ENCODE measurements around the gene NFXL1. TPM values are rescaled to one million over a fixed set of nuclear protein-coding genes. Genes with fewer than 3 reads are reported as not detected.

Gene NFXL1
- total RNA-seq, 1 donor from 2014 or later: 3.7 TPM

GRCh38 chr4:47835494-47835893 is 78.9 kb downstream of the NFXL1 start:
- peak; percentile 48 for DNase-seq (ENCODE audit: low read depth)

GRCh38 chr4:47831026-47831679 is 83.2 kb downstream of the NFXL1 start:
- DNase-seq (ENCODE audit: low read depth): peak; percentile 25

GRCh38 chr4:47830265-47831025 is 83.9 kb downstream of the NFXL1 start:
- DNase-seq (ENCODE audit: low read depth): no peak

- DNase-seq (ENCODE audit: low read depth): no peak
These were observed 84.9 kb downstream of the NFXL1 start for GRCh38 chr4:47829438-47829837.

GRCh38 chr4:47827343-47828047 is 86.9 kb downstream of the NFXL1 start:
- no peak for DNase-seq (ENCODE audit: low read depth)

- peak; percentile 76 for DNase-seq (ENCODE audit: low read depth)
These were observed 89.5 kb downstream of the NFXL1 start for GRCh38 chr4:47824840-47825239.

GRCh38 chr4:47819178-47819577 is 95.2 kb downstream of the NFXL1 start:
- DNase-seq (ENCODE audit: low read depth): no peak

GRCh38 chr4:47817275-47817674 is 97.1 kb downstream of the NFXL1 start:
- DNase-seq (ENCODE audit: low read depth): no peak

- DNase-seq (ENCODE audit: low read depth): no peak
These were observed 97.6 kb downstream of the NFXL1 start for GRCh38 chr4:47816748-47817147.

- DNase-seq (ENCODE audit: low read depth): no peak
These were observed 99.6 kb downstream of the NFXL1 start for GRCh38 chr4:47814618-47815295.

GRCh38 chr4:47809654-47810203 is 104.7 kb downstream of the NFXL1 start:
- DNase-seq (ENCODE audit: low read depth): no peak

- DNase-seq (ENCODE audit: low read depth): no peak
These were observed 109.8 kb downstream of the NFXL1 start for GRCh38 chr4:47804598-47804997.

GRCh38 chr4:47801481-47802002 is 112.8 kb downstream of the NFXL1 start:
- peak; percentile 16 for DNase-seq (ENCODE audit: low read depth)

- no peak for DNase-seq (ENCODE audit: low read depth)
These were observed 116.2 kb downstream of the NFXL1 start for GRCh38 chr4:47798165-47798564.

Other genes with a start within 250 kb of the NFXL1 start
- 1.5 and 1.6 TPM in 2 replicates for gene CORIN, start 76.5 kb downstream of the NFXL1 start, total RNA-seq
- gene CNGA1, start 102.1 kb upstream of the NFXL1 start, total RNA-seq: 3.5 TPM in 1 of 2 replicates, not detected in the other
- 0.27 and 3.1 TPM in 2 replicates for gene NIPAL1, start 102.2 kb upstream of the NFXL1 start, total RNA-seq
- 1.1 and 2.7 TPM in 2 replicates for gene TXK, start 219.7 kb upstream of the NFXL1 start, total RNA-seq

Data from myocyte (in vitro differentiated cells).